HEK293 (cell line): Measurements from ENCODE around the gene CSMD2.

Source experiments
- CTCF ChIA-PET: fragments of 350-600 bp; formaldehyde crosslinking; extraction: SDS; loops from one replicate; lab custom pipeline; 2021; ENCODE audit warnings: antibody characterized with exemption; lab: Yijun Ruan, JAX
- POLR2A ChIA-PET: fragments of 300-600 bp; formaldehyde crosslinking; extraction: SDS; loops from one replicate; lab custom pipeline; 2020; ENCODE audit warnings: antibody characterized with exemption, inconsistent platforms; lab: Yijun Ruan, JAX
- H3K27ac ChIP-seq: fragments of 200-500 bp; sonication (Bioruptor generic); 2 replicates; pipeline ENCODE4 v1.5.1; 2014; ENCODE audit warnings: low read depth, low read length, control low read depth, inconsistent platforms; ENCODE audit errors: extremely low read depth
- H3K36me3 ChIP-seq, 2 experiments: fragments of 200-500 bp in 1 of 2; sonication (Bioruptor generic) in 1 of 2; 1 replicate in 1 of 2; 2 replicates in 1 of 2; pipeline ENCODE4 v1.5.1; 2014 to 2017; ENCODE audit warnings: inconsistent platforms in 2 of 2, low read length in 2 of 2; ENCODE audit not compliant: control insufficient read depth in 2 of 2, insufficient read depth in 1 of 2
- H3K4me1 ChIP-seq: fragments of 200-500 bp; sonication (Bioruptor generic); 2 replicates; pipeline ENCODE4 v1.5.1; 2014; ENCODE audit warnings: mild to moderate bottlenecking, low read length, inconsistent platforms; ENCODE audit not compliant: control insufficient read depth, insufficient read depth
- H3K4me3 ChIP-seq: 2 replicates; pipeline ENCODE4 v1.5.1; 2011; ENCODE audit warnings: low read depth, mild to moderate bottlenecking, control low read depth, low read length, moderate library complexity
- H3K9me3 ChIP-seq: fragments of 200-500 bp; sonication (Bioruptor generic); 2 replicates; pipeline ENCODE4 v1.5.1; 2014; ENCODE audit warnings: low read depth, low read length, inconsistent platforms; ENCODE audit not compliant: control insufficient read depth, insufficient read depth
- KLF16 ChIP-seq: fragments of 450-650 bp; formaldehyde crosslinking; IDR thresholded peaks from 2 replicates; pipeline ENCODE4 v1.5.1; 2017; ENCODE audit warnings: missing biosample characterization, missing genetic modification characterization
- YY2 ChIP-seq: fragments of 450-650 bp; formaldehyde crosslinking; IDR thresholded peaks from 2 replicates; pipeline ENCODE4 v1.5.1; 2016; ENCODE audit warnings: missing biosample characterization, missing genetic modification characterization
- ZBTB20 ChIP-seq: fragments of 450-650 bp; formaldehyde crosslinking; IDR thresholded peaks from 2 replicates; pipeline ENCODE4 v1.5.1; 2016; ENCODE audit warnings: missing biosample characterization, missing genetic modification characterization
- ZNF132 ChIP-seq: fragments of 450-650 bp; formaldehyde crosslinking; IDR thresholded peaks from 2 replicates; pipeline ENCODE4 v1.5.1; 2017; ENCODE audit warnings: missing biosample characterization, missing genetic modification characterization, borderline replicate concordance
- ZNF133 ChIP-seq: fragments of 450-650 bp; formaldehyde crosslinking; IDR thresholded peaks from 2 replicates; pipeline ENCODE4 v1.5.1; 2016; ENCODE audit warnings: missing biosample characterization, missing genetic modification characterization
- ZNF16 ChIP-seq: fragments of 450-650 bp; formaldehyde crosslinking; IDR thresholded peaks from 2 replicates; pipeline ENCODE4 v1.5.1; 2016; ENCODE audit warnings: low read depth, missing biosample characterization, missing genetic modification characterization
- ZNF23 ChIP-seq: fragments of 450-650 bp; formaldehyde crosslinking; IDR thresholded peaks from 2 replicates; pipeline ENCODE4 v1.5.1; 2016; ENCODE audit warnings: missing biosample characterization, missing genetic modification characterization, borderline replicate concordance
- ZNF544 ChIP-seq: fragments of 450-650 bp; formaldehyde crosslinking; IDR thresholded peaks from 2 replicates; pipeline ENCODE4 v1.5.0; 2017; ENCODE audit warnings: missing biosample characterization, missing genetic modification characterization
- ZNF560 ChIP-seq: fragments of 450-650 bp; formaldehyde crosslinking; IDR thresholded peaks from 2 replicates; pipeline ENCODE4 v1.5.1; 2017; ENCODE audit warnings: missing biosample characterization, missing genetic modification characterization, borderline replicate concordance
- ZNF585B ChIP-seq: fragments of 450-650 bp; formaldehyde crosslinking; IDR thresholded peaks from 2 replicates; pipeline ENCODE4 v1.5.1; 2016; ENCODE audit warnings: missing biosample characterization, missing genetic modification characterization
- ZNF596 ChIP-seq: fragments of 450-650 bp; IDR thresholded peaks from 2 replicates; pipeline ENCODE4 v1.5.0; 2018; ENCODE audit warnings: missing biosample characterization, mild to moderate bottlenecking, missing genetic modification characterization, moderate library complexity
- TF ChIP-seq, protein P1 (sequence below): fragments of 450-650 bp; formaldehyde crosslinking; IDR thresholded peaks from 2 replicates; pipeline ENCODE4 v1.5.1; 2017; ENCODE audit warnings: missing biosample characterization, missing genetic modification characterization
- TF ChIP-seq, protein P2 (sequence below): fragments of 450-650 bp; formaldehyde crosslinking; IDR thresholded peaks from 2 replicates; pipeline ENCODE4 v1.5.1; 2016; ENCODE audit warnings: missing biosample characterization, missing genetic modification characterization, low read depth
- TF ChIP-seq, protein P3 (sequence below): fragments of 450-650 bp; formaldehyde crosslinking; conservative IDR thresholded peaks from 2 replicates; pipeline ENCODE4 v1.5.1; 2016; ENCODE audit warnings: low read depth, missing biosample characterization, missing genetic modification characterization

Gene CSMD2

DNA sequence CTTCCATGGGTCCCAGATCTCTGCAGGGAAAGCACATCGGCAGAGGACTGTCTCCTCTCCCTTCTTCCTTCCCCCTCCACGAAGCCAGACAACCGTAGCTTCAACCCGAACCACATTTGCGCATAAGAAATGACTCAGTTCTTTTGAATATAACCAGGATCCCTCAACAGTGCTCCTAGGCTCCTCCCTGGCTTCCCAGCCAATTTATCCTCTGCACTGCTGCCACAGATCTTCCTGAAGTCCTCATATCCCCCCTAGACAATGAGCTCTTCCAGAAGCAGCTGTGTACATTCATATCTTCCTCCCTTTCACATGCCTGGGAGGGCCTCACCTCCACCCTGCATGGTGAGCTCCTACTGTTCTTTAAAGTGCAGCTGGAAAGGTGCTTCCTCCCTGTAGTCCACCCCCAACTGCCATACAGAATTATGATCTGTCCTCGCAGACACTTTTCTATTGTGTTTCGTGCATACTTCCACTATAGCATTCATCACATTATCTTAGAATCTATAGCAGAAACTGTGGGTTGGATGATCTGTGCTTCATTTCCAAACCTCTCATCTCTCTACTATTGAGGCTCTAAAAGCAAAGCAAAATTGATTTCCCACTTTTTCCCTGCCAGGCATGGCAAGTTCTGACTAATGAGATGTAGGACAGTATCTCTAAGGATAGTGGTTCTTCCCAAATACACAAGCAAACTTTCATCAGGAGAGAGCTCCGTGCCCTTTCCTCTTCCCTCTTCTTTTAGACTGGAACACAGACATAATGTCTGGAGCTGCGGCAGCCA lies 480.4 kb downstream of the CSMD2 start:
- Histone ChIP-seq H3K27ac (no peak overlapping the region), H3K4me1 (no peaks in the 10 kb centered on the region), H3K4me3 (no peak overlapping the region), H3K9me3 (no peaks in the 10 kb centered on the region), H3K36me3 (no peaks in the 10 kb centered on the region)
- CTCF ChIA-PET, result interaction anchor here (0.7 to 1.3 kb wide), 2 partner anchors 51 to 425 kb away, joined by 3 read pairs; no protein-coding TSS in a partner anchor
- POLR2A ChIA-PET, result no interaction called here
- no peak for TF ChIP-seq ZNF132 (tag by site-specific recombination)
- TF ChIP-seq, protein P1, sequence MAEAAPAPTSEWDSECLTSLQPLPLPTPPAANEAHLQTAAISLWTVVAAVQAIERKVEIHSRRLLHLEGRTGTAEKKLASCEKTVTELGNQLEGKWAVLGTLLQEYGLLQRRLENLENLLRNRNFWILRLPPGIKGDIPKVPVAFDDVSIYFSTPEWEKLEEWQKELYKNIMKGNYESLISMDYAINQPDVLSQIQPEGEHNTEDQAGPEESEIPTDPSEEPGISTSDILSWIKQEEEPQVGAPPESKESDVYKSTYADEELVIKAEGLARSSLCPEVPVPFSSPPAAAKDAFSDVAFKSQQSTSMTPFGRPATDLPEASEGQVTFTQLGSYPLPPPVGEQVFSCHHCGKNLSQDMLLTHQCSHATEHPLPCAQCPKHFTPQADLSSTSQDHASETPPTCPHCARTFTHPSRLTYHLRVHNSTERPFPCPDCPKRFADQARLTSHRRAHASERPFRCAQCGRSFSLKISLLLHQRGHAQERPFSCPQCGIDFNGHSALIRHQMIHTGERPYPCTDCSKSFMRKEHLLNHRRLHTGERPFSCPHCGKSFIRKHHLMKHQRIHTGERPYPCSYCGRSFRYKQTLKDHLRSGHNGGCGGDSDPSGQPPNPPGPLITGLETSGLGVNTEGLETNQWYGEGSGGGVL (tag by site-specific recombination), result no peak
- no peak for TF ChIP-seq ZNF23
- TF ChIP-seq KLF16 (tag by site-specific recombination), result no peak

DNA sequence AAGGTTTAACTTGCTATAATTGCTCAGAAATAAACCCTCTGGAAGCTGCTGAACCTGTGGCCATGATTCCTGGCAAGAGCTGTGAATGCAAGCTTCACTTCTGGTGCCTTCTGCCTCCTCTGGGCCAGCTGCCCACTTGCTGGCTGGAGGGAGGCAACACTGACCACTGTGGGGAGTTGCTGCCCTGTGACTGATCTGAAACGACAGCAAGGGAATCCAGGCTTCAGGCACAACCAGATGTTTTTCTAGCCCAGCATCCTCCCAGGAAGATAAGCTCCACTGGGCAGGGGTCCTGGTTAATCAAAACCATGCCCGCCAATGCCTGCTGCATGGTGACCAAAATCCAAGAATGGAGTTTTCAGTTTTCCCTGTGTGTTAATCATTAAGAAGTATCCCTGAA lies 481.1 kb downstream of the CSMD2 start:
- H3K4me3 ChIP-seq, result no peak overlapping the region
- CTCF ChIA-PET, result interaction anchor here (0.6 kb wide), 1 partner anchor 855 kb away, joined by 3 read pairs; no protein-coding TSS in a partner anchor
- TF ChIP-seq ZNF133 (tag by site-specific recombination) (no peak), ZNF596 (tag by site-specific recombination) (no peak), ZBTB20 (tag by site-specific recombination) (no peak), YY2 (no peak), ZNF16 (tag by site-specific recombination) (no peak), ZNF560 (no peak), ZNF585B (tag by site-specific recombination) (no peak), ZNF544 (tag by site-specific recombination) (no peak)
- TF ChIP-seq, protein P1 (tag by site-specific recombination), result no peak
- TF ChIP-seq, protein P2, sequence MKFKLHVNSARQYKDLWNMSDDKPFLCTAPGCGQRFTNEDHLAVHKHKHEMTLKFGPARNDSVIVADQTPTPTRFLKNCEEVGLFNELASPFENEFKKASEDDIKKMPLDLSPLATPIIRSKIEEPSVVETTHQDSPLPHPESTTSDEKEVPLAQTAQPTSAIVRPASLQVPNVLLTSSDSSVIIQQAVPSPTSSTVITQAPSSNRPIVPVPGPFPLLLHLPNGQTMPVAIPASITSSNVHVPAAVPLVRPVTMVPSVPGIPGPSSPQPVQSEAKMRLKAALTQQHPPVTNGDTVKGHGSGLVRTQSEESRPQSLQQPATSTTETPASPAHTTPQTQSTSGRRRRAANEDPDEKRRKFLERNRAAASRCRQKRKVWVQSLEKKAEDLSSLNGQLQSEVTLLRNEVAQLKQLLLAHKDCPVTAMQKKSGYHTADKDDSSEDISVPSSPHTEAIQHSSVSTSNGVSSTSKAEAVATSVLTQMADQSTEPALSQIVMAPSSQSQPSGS (tag by site-specific recombination), result no peak
- TF ChIP-seq, protein P3, sequence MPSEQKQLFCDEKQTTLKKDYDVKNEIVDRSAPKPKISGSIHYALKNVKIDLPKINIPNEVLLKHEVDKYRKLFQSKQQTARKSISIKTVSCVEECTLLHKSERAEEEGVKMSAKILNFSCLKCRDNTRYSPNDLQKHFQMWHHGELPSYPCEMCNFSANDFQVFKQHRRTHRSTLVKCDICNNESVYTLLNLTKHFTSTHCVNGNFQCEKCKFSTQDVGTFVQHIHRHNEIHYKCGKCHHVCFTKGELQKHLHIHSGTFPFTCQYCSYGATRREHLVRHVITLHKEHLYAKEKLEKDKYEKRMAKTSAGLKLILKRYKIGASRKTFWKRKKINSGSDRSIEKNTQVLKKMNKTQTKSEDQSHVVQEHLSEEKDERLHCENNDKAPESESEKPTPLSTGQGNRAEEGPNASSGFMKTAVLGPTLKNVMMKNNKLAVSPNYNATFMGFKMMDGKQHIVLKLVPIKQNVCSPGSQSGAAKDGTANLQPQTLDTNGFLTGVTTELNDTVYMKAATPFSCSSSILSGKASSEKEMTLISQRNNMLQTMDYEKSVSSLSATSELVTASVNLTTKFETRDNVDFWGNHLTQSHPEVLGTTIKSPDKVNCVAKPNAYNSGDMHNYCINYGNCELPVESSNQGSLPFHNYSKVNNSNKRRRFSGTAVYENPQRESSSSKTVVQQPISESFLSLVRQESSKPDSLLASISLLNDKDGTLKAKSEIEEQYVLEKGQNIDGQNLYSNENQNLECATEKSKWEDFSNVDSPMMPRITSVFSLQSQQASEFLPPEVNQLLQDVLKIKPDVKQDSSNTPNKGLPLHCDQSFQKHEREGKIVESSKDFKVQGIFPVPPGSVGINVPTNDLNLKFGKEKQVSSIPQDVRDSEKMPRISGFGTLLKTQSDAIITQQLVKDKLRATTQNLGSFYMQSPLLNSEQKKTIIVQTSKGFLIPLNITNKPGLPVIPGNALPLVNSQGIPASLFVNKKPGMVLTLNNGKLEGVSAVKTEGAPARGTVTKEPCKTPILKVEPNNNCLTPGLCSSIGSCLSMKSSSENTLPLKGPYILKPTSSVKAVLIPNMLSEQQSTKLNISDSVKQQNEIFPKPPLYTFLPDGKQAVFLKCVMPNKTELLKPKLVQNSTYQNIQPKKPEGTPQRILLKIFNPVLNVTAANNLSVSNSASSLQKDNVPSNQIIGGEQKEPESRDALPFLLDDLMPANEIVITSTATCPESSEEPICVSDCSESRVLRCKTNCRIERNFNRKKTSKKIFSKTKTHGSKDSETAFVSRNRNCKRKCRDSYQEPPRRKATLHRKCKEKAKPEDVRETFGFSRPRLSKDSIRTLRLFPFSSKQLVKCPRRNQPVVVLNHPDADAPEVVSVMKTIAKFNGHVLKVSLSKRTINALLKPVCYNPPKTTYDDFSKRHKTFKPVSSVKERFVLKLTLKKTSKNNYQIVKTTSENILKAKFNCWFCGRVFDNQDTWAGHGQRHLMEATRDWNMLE (tag by site-specific recombination), result no peak
- TF ChIP-seq, all 188 proteins: peak for 0
- Histone ChIP-seq H3K9me3 (no peaks in the 10 kb centered on the region), H3K27ac (no peak overlapping the region), H3K36me3 (no peaks in the 10 kb centered on the region), H3K4me1 (no peaks in the 10 kb centered on the region)
- POLR2A ChIA-PET, result no interaction called here
